ENCODE measurements around the gene SLPI.

Gene SLPI

DNA sequence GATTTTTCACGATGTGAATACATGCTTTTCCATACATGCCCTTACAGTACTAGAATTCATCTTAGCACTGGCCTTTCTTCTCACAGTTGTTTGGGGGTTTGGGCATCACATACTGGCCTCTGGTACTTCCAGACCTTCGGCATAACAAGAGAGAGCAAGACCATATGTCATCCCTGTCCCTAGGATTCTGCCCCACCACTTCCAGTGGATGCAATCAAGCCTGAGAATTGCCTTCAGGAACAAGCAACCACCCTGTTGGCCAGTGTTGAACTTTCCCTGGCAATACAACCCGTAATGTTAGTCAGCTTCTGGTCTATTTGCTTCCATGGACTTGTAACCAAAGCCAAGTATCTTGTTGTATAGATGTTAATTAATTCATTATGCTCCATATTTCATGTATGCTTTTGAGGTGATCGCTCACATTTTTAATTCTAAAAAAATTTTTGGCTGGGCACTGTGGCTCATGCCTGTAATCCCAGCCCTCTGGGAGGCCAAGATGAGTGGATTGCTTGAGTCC, 15.4 kb upstream of the SLPI start:
- DNase-seq = no peak

DNA sequence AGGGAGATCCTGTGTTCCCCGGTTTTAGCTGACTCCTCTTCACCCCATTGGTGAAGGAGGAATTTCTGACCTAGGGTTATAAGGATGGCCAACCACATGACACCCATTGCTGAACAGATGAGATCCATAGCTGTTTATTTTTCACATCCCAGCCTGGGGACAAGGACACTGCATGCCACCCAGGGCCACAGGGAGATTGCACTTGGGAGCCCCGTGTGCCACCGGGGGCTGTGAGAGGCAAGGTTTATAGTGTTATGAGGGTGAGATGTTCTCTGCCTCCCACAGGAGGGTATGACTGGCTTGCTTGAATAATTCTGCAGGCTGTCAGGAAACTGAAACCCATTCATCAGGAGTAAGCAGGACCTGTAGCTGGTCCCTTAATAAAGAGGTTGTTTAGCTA, 14.7 kb upstream of the SLPI start:
- DNase-seq = no peak

DNA sequence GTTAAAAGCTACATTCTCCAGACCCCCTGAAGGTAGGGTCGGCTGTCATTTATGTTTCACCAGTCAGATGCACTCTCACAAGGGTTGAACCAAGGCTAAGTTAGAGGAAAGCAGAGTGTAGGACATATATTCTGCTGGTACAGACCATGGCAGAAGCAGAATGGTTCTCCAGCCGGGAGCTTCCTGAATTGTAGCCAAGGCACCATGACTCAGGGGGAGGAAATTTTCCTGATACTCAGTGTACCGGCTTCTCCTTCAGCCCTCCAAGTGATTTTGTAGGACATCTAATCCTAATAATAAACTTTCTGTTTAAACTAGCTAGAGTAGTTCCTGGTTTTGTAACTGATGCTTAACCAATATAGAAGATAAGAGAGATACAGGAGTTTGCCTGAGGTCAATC, 14.2 kb upstream of the SLPI start:
- DNase-seq = no peak

DNA sequence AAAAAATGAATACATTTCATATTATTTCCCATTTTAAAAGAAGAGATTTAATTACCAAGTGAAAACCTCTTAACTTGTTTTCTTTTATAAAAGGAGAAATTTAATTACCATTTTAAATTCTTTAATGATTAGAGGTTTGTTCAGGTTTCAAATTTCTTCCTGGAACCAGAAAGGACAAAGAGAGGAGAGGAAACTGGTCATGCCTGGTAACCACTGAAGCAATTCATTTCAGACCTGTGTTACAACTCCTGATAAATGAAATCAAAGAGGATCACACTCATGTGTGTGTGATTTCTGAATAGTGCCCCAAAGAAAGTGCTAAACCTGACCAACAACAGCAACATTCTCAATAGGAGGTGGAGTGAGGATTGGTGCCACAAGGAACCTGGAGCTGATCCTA, 12.6 kb upstream of the SLPI start:
- no peak for DNase-seq

DNA sequence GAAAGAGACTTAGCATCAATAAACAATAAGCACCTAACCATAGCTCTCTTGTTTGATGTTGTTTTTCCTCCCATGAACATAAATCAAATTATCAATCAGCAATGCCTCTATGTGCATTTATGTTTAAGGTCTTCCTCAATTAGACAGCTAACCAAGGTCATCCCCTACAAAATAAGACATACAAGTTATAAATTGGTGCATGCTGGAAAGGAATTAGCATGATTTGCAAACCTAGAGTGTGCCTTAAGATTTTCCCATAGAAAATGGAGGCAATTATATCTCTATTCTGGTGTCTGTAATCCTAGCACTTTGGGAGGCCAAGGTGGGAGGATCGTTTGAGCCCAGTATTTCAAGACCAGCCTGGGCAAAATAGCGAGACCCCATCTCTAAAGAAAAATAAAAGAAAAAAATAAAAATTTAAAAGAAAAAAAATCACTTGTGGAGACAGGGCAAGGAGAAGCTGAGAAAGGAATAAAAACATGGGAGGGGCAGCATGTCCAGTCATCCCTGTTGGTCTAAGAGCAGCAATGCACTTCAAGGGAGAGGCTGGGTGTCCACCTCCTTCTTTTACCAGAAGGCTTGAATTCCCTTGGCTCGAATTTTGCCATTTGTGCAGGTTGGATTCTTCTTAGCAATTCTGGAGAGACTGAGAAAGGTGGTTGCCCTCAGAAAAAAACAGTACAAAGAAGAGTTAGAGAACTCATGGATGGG, 9.3 kb upstream of the SLPI start:
- DNase-seq = no peak

DNA sequence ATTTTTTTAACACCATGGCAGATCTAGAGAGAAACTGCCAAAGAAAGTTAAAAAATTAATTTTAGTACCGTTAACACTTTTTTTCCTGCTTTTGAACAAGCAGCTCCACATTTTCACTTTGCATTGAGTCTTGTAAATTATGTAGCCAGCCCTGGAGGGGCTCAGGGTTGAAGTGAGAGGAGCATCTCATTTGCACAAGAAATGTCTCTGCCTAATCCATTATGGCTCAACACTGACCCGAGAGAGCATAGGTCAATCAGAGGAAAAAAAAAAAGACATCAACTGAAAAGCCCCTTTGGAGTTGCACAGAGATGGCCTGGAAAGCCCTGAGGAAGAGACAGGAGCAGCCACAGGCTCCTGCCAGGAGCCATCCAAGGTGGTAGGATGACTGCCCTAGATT, 4.3 kb upstream of the SLPI start:
- DNase-seq = no peak

DNA sequence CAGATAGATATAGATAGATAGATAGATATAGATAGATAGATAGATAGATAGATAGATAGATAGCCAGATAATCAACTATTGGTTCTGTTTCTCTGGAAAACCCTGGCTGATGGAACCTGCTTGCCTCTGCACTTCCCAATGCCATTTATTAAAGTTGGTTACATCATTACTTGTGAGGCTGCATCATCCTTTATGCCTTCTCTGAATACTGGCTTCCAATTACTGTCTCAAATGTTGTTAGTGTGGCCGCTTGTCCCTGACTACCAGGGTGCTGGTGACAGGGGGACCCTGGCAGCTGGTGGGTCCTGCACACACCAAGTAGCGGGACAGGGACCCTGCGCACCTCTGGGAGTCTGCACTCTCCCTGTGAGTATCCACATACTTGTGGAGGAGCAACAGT, 3.9 kb upstream of the SLPI start:
- DNase-seq = no peak

DNA sequence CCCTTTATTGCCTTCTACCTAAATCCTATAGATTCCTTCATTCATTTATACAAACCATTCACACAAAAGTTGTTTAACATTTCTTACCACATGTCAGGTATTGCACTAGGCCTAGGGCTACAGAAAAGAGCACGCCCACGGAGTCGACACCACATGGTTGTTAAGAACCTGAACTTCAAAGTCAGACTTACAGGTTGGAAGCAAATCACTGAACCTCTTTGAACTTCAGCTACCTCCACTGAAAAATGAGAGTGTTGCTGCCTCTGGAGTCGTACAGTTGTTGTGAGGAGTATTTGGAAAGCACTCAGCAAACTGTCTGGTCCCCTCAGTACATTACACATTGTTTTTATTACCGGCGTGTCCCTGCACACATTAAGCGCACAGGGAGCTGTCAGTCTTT, 3.3 kb upstream of the SLPI start:
- no peak for DNase-seq

DNA sequence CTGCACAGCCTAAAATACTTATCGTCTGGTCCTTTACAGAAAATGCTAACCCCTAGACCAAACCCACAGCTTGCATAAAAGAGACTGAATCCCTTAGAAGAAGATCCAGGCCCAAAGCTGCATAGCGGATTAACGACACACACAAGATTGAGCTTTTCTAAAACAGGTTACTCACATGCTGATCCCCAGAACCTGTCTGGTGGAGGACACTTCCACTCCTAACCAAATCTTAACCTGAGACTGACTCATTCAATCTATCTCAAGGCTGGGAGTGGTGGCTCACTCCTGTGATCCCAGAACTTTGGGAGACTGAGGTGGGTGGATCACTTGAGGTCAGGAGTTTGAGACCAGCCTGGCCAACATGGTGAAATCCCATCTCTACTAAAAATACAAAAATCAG, 2.8 kb upstream of the SLPI start:
- DNase-seq = no peak

DNA sequence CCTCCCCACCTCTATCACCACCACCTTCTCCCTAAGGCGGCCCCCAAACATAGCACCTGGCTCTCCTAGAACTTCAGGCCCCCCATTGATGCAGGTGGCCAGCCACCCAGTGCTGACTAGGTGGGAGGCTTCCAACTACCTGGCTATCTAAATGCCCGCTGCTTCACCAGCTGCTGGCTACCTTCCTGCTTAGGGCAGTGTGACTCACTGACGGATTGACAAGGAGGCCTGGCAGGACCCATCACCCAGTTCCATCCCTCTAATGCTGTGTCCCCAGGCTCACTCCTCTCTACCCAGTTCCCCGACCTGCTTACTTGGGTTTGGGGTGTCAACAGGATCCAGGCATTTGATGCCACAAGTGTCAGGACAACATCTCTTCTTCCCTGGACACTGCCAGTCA, 1.1 kb downstream of the SLPI start:
- no peak for DNase-seq

DNA sequence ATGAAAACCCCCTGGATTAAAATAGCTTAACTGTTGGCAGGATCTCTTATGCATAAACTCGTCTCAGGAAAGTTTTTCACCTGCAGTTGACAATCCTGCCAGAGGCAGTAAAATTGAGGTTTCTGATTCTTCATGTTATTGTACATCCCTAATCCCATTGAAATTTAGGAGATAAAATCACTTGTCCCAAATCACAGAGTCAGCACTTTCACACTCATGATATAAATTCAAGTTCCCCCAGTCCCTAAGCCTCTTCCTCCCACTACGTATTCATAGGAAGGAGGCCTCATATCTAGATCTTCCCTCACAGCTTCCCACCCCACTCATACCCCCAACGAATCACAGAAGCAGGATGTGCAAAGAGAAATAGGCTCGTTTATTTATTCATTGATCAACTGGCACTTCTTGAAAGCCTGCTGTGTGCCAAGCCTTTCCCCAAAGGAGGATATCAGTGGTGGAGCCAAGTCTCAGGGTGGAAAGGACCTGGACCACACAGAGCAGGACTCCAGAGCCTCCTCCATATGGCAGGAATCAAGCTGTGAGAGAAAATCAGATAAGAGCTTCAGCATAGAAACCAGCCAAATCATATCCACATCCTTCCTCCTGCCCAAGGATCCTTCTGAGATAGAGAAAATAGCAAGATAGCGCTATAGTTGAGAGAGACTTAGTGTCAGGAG, 2.3 kb downstream of the SLPI start:
- DNase-seq = no peak

DNA sequence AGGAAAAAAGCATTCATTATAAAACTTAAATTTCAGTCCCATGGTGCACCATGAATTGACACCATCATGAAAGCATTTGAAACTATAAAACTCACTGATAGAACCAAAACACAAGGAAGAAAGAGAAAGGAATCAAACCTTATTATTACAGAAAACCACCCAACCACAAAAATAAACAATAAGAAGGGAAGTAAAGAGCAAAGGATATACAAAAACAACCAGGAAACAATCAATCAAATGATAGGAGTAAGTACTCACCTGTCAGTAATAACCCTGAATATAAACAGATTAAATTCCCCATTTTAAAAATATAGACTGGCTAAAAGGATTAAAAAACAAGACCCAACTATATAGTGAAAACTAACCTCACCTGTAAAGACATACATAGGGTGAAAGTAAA, 5.8 kb downstream of the SLPI start:
- no peak for DNase-seq

DNA sequence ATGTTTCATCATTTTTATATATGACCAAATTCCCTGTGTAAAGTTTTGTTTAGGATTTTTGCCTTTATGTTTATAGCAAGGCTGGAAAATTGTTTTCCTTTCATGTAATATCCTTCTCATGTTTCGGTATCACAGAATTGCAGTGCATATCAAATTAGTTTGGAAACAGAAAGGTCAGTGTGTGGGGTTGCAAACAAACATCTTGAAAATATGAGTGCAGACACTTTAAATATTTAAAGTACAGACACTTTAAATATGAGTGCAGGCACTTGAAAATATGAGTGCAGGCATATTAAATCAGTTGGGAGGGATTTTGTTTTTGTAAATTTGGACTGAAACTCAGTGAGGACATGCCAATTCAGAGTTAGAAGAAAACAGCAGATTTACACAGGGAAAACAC, 6.5 kb downstream of the SLPI start:
- DNase-seq = no peak

DNA sequence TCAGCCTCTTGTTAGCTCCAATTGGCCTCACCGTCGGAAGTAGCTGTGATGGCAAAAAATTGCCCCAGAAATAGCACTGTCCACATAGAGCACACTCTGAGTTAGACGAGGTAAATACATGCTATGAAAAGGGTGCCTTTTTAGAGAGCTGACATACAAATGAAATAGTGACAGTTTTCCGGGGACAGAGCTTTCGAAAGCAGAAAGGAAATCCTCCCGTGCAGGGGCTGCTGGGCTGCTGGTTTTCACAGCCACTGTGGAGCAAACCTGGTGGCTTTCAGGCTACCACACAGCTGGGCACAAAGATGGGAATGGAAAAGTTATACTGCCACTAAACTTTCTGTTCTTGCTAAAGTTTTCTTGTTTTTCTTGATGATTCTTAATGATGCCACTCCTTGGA, 8.3 kb downstream of the SLPI start:
- no peak for DNase-seq

DNA sequence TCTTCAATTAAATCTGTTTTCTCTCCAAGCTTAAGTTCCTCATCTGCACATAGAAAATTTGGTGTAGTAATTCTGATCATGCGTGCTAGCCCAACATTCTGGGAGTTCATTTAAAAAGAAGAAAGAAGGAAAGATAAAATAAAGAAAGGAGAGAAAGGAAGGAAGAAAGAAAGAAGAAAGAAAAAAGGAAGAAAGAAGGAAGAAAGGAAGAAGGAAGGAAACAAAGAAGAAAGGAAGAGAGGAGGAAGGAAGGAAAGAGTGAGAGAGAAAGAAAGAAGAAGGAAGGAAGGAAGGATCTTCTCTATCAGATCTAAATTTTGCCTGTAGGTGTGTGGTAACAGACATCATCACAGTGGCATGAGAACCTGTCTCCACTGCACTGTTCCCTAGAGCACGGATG, 16.2 kb downstream of the SLPI start:
- DNase-seq = no peak

DNA sequence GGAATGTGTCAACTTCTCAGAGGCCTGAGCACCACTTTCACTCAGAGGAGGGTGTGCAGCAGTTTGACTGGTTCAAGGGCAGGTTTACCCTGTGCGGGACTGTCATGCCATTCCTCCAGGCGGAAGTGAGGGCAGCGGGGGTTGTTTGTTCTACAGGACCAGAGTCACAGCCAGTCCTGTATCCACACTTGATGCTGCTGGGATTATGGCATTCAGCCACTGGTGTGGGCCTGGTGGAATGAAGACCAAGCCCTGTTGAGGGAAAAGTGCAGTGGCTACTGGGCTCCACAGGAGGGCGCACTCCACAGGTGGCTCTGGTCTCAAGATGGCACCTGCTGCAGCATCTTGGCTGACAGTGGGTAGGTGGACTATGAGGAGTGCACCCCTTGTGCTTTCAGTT, 18.4 kb downstream of the SLPI start:
- peak in 1 of 2 experiments; percentile 11 for DNase-seq

DNA sequence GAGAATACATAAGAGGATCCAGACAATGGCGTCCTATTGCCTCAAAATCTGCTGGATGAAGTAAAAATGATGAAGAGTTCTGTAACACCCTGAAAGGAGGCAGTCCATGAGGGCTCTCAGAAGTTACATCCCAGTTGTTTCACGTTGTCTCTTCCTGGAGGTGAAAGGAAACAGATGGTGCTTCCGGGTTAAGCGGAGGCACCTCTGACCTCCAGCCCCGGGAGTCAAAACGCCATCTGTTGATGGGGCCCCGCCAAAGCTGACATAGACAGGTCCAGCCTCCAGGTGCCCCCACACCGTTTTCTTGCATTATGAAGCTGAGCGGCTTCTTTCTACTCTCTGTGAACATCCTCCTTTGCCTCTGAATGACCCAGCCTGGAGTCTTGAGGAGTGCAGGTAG, 23.7 kb downstream of the SLPI start:
- no peak for DNase-seq

DNA sequence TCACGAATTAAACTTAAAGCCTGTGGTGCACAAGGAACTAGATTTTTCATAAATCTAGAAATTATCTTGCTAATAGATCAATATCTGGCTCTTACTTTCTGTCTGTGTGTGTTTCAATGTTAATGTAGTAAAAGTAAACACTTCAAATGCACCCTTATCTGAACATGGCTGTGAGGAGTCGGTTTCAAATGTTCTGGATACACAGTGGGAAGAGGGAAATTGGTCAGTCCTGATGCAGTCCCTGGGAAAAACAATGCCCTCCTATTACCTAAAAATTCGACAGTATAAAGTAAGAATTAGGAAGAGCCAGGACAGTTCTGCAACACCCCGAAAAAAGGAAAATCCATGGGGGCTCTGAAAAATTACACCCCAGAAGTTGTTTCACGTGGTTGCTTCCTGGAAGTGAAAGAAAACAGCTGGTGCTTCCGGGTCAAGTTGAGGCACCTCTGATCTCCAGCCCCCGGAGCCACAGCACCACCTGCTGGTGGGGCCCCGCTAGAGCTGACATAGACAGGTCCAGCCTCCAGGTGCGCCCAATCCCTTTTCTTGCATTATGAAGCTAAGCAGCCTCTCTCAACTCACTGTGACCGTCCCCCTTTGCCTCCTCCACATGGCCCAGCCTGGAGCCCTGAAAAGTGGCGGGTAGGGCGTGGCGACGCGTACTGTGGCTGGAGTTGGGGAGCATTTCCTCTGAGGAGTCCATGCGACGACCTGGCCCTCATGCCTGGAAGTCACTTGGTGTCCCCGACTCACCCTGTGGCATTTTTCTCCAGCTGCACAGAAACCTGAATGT, 24.9 kb downstream of the SLPI start:
- DNase-seq = peak; percentile 74 to 77

DNA sequence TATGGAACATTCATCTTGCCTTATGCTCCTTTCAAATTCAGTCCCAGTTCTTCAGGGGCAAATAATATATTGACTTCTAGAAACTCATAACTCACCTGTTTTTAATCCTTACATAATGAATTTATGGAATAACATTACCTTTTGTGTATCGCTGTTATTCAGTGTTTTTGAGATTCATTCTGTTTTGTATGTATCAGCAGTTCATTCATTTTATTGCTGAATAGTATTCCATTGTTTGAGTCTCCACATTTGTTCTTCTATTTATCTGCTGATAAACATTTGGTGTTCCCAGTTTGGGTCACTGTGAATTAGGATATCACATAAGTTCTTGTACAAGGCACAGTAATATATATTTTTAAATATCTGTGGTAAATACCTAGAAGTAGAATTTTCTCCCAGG, 28.1 kb downstream of the SLPI start:
- no peak for DNase-seq

DNA sequence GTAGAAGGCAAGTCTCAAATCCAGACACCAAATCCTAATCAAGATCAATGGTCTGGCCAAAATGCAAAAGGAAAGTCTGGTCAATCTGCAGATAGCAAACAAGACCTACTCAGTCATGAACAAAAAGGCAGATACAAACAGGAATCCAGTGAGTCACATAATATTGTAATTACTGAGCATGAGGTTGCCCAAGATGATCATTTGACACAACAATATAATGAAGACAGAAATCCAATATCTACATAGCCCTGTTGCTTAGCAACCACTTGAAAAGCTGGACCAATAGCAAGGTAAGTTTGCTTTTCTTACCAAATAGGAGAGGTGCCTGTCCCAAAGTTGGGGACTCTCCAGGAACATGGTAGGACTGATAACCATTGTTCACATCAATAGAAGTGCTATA, 31.2 kb downstream of the SLPI start:
- no peak for DNase-seq

DNA sequence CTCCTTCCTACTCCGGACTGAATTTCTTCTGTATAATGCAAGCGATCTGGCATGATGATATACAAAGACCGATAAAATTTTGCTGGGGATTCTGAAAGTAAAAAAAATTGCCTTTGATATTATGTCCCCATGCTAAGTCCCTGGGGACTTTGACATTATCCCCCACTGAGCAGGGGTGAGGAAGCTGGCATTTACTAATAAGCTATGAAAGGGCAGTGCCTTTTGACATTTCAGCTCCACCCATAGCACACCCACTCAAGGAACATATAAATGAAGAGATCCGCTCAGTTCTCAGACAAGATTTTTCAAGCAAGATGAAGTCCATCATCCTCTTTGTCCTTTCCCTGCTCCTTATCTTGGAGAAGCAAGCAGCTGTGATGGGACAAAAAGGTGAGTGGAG, 33.3 kb downstream of the SLPI start, which contains the start of gene SEMG2:
TSS of gene SEMG2 (plus strand) at position 298 of the 400 bp plus-strand sequence. CDS start at position 315, 17 bp downstream.
- no peak for DNase-seq

DNA sequence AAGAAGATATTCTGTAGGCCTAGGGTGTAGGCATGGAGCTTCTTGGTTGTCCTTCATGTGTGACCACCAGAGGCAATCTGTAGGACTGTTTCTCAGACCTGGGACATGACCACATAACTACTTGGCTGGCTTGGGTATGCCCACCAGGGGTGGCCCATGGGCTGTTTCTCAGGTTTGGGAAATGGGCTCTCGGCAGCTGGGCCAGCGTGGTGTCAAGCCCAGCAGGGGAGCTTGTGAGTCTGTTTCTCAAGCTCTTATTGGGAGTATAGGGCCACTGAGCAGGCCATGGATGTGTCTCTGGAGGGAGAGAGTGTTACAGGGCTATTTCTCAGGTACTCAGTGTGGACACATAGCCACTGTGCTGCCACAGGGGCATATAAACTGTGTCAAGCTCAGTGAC, 35.7 kb downstream of the SLPI start:
- no peak for DNase-seq

DNA sequence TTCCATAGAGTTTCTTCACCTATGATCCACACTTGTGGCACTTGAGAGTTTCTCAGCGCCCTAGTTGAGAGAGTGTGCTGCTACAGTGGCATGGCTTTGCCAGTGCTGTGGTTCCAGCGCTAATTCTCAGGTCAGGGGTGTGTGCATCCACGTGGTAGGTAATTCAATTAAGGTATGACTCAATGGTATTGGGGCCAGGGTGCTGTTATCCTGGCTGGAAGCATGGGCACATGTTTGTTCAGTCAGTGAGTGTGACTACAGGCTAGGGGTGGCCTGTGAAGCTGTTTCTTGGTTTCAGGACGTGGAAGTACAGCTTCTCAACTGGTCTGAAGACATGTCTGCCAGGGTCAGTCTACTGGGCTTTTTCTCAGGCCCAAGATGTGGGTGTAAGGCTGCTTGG, 36.2 kb downstream of the SLPI start:
- no peak for DNase-seq

DNA sequence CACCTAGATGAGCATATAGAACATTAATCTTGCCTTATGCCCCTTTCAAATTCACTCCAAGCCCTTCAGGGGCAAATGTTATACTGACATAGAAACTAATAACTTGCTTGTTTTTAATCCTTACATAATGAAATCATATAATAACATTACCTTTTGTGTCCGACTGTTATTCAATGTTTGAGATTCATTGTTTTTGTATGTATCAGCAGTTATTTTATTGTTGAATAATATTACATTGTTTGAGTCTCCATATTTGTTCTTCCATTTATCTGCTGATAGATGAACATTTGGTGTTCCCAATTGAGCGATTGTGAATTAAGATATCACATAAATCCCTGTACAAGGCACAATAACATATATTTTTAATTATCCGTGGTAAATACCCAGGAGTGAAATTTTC, 41.5 kb downstream of the SLPI start:
- no peak for DNase-seq

Data from activated CD4-positive, alpha-beta T cell treated with anti-CD3 and anti-CD28 coated beads, Interleukin-2, amount 50 U/mL, for 48 hours (primary cell).